ENCODE data around the gene FAM221B.

- TF ChIP-seq POLR2AphosphoS5 (IDR thresholded peaks at IDR 0.05; ENCODE audit: low read depth): no peak
- TF ChIP-seq, protein P1, sequence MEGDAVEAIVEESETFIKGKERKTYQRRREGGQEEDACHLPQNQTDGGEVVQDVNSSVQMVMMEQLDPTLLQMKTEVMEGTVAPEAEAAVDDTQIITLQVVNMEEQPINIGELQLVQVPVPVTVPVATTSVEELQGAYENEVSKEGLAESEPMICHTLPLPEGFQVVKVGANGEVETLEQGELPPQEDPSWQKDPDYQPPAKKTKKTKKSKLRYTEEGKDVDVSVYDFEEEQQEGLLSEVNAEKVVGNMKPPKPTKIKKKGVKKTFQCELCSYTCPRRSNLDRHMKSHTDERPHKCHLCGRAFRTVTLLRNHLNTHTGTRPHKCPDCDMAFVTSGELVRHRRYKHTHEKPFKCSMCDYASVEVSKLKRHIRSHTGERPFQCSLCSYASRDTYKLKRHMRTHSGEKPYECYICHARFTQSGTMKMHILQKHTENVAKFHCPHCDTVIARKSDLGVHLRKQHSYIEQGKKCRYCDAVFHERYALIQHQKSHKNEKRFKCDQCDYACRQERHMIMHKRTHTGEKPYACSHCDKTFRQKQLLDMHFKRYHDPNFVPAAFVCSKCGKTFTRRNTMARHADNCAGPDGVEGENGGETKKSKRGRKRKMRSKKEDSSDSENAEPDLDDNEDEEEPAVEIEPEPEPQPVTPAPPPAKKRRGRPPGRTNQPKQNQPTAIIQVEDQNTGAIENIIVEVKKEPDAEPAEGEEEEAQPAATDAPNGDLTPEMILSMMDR (conservative IDR thresholded peaks at IDR 0.05; ENCODE audit: low read depth in 2 of 2): no peak
- TF ChIP-seq CREB1 (CRISPR knock-in tag; IDR thresholded peaks at IDR 0.05; ENCODE audit: low read depth): no peak
- TF ChIP-seq REST (IDR thresholded peaks at IDR 0.05; ENCODE audit: unreplicated experiment): no peak
- TF ChIP-seq JUNB (IDR thresholded peaks at IDR 0.05; ENCODE audit: unreplicated experiment): no peak
- no peak for TF ChIP-seq ZNF114 (CRISPR knock-in tag; IDR thresholded peaks at IDR 0.05)
These were observed 61.5 kb downstream of the FAM221B start for GRCh38 chr9:35766997-35767396.

Measured in GM23338 (cell line).